K562 (cell line): ENCODE results near the gene ANO2. TPM values are rescaled to one million over a fixed set of nuclear protein-coding genes. Genes with fewer than 3 reads are reported as not detected.

Source experiments
- ATAC-seq: fragments of 200-7000 bp; cut with Tn5 transposase; 3 replicates; pipeline ENCODE4 v1.9.1; 2020; ENCODE audit warnings: moderate library complexity
- BruUV-seq: library from RNA; stranded (reverse); fragments of 400-500 nt; replicated peaks from 2 replicates; lab custom pipeline; 2021; lab: Mats Ljungman, UMichigan
- CTCF ChIA-PET: fragments of 300-600 bp; formaldehyde crosslinking; extraction: SDS; loops from one replicate; lab custom pipeline; 2021; ENCODE audit warnings: low intra/inter-chr PET ratio; lab: Yijun Ruan, JAX
- POLR2A ChIA-PET: fragments of 300-600, 350-650 bp; sonication (Branson Sonifier 250); formaldehyde crosslinking; extraction: SDS; loops from one replicate; lab custom pipeline; 2021; ENCODE audit warnings: antibody characterized with exemption, inconsistent platforms; lab: Yijun Ruan, JAX
- DNase-seq, 4 experiments: peaks; one replicate each; pipeline versions ENCODE4 v3.0.0 to v3.0.0-alpha.2; 2011 to 2018; ENCODE audit warnings: low spot score in 3 of 4, mixed read lengths in 3 of 4; ENCODE audit errors: extremely low read depth in 1 of 4
- FAIRE-seq: peaks from 2 replicates; lab custom pipeline; 2011; peaks lifted over from hg19 to GRCh38; lab: Jason Lieb, UNC
- H2AFZ ChIP-seq: 2 replicates; pipeline ENCODE4 v1.6.0; 2011; ENCODE audit warnings: low read depth, low read length, control low read depth, inconsistent platforms
- H3K27ac ChIP-seq: fragments of 200-600 bp; 3 replicates; pipeline ENCODE4 v1.8.0; 2011; ENCODE audit warnings: low read depth, mild to moderate bottlenecking, control low read depth, inconsistent platforms, low read length, moderate library complexity, mixed read lengths; ENCODE audit errors: extremely low read depth
- H3K27me3 ChIP-seq, 2 experiments: fragments of 300-600 bp in 1 of 2; 2 replicates in 1 of 2; 3 replicates in 1 of 2; pipeline versions ENCODE4 v1.6.0 to v1.8.0; 2011; ENCODE audit warnings: inconsistent platforms in 2 of 2, low read length in 2 of 2, mild to moderate bottlenecking in 1 of 2, mixed read lengths in 1 of 2, moderate library complexity in 1 of 2; ENCODE audit not compliant: control insufficient read depth in 2 of 2, insufficient read depth in 2 of 2
- H3K36me3 ChIP-seq: fragments of 300-600 bp; 3 replicates; pipeline ENCODE4 v1.8.0; 2011; ENCODE audit warnings: mild to moderate bottlenecking, low read length, inconsistent platforms; ENCODE audit not compliant: control insufficient read depth, insufficient read depth
- H3K4me1 ChIP-seq, 2 experiments: fragments of 200-600 bp in 1 of 2; replicated peaks in 1 of 2; 2 replicates in 1 of 2; 3 replicates in 1 of 2; pipeline versions ENCODE4 v1.5.1 to v1.8.0; 2011; ENCODE audit warnings: inconsistent platforms in 2 of 2, low read length in 2 of 2, mild to moderate bottlenecking in 1 of 2, mixed read lengths in 1 of 2, moderate library complexity in 1 of 2; ENCODE audit not compliant: control insufficient read depth in 2 of 2, insufficient read depth in 2 of 2
- H3K4me2 ChIP-seq: 2 replicates; pipeline ENCODE4 v1.6.1; 2011; ENCODE audit warnings: low read length, control low read depth, inconsistent platforms, mixed read lengths; ENCODE audit not compliant: insufficient read depth
- H3K4me3 ChIP-seq: fragments of 200-600 bp; sonication (generic), shearing (Covaris generic); 2 replicates; pipeline ENCODE4 v1.5.1; 2016; ENCODE audit warnings: control low read depth, inconsistent platforms
- H3K79me2 ChIP-seq: fragments of 200-600 bp; 3 replicates; pipeline ENCODE4 v1.8.0; 2011; ENCODE audit warnings: low read length, inconsistent platforms; ENCODE audit not compliant: control insufficient read depth, insufficient read depth
- H3K9ac ChIP-seq, 2 experiments: 2 replicates each; pipeline versions ENCODE4 v1.6.0 to v1.6.1; 2011; ENCODE audit warnings: low read depth in 2 of 2, low read length in 2 of 2, control low read depth in 1 of 2, inconsistent platforms in 1 of 2, mild to moderate bottlenecking in 1 of 2, mixed read lengths in 1 of 2; ENCODE audit not compliant: insufficient read depth in 1 of 2
- H3K9me1 ChIP-seq: one replicate; pipeline ENCODE4 v1.6.0; 2011; ENCODE audit warnings: inconsistent platforms, mild to moderate bottlenecking, low read length, moderate library complexity; ENCODE audit not compliant: control insufficient read depth, insufficient read depth
- H3K9me3 ChIP-seq: replicated peaks from 2 replicates; pipeline ENCODE4 v1.5.1; 2011; ENCODE audit warnings: low read depth, low read length, inconsistent platforms; ENCODE audit not compliant: control insufficient read depth, insufficient read depth
- H4K20me1 ChIP-seq: replicated peaks from 2 replicates; pipeline ENCODE4 v1.6.1; 2011; ENCODE audit warnings: low read length, inconsistent platforms, mixed read lengths; ENCODE audit not compliant: control insufficient read depth, insufficient read depth
- BMI1 ChIP-seq: fragments of 150-350 bp; IDR thresholded peaks from 2 replicates; pipeline ENCODE4 v1.6.1; 2014; ENCODE audit warnings: low read length
- CHD2 ChIP-seq: IDR thresholded peaks from 2 replicates; pipeline ENCODE4 v1.6.1; 2011; ENCODE audit warnings: low read depth, low read length
- DDX20 ChIP-seq: fragments of 450-650 bp; IDR thresholded peaks from 2 replicates; pipeline ENCODE4 v1.6.1; 2016; ENCODE audit warnings: missing genetic modification characterization, low read depth, mild to moderate bottlenecking, missing compliant biosample characterization, moderate library complexity
- EGR1 ChIP-seq: fragments of 450-650 bp; conservative IDR thresholded peaks from 2 replicates; pipeline ENCODE4 v1.6.1; 2017; ENCODE audit warnings: mild to moderate bottlenecking
- KDM1A ChIP-seq, 2 experiments: fragments of 450-650 bp; IDR thresholded peaks; 2 replicates each; pipeline ENCODE4 v1.6.1; 2016; ENCODE audit warnings: mild to moderate bottlenecking in 2 of 2
- NCOA2 ChIP-seq, 2 experiments: fragments of 450-650 bp; IDR thresholded peaks; 2 replicates each; pipeline ENCODE4 v1.6.1; 2018; ENCODE audit warnings: mild to moderate bottlenecking in 2 of 2, moderate library complexity in 1 of 2; ENCODE audit not compliant: partially characterized antibody in 2 of 2
- NR4A1 ChIP-seq, 2 experiments: fragments of 250-450 bp in 1 of 2; fragments of 450-650 bp in 1 of 2; sonication (Bioruptor Pico) in 1 of 2; IDR thresholded peaks; 2 replicates each; pipeline versions ENCODE4 v1.4.0 to v1.6.1; 2016 to 2020; ENCODE audit warnings: mild to moderate bottlenecking in 2 of 2, missing compliant biosample characterization in 1 of 2, missing genetic modification characterization in 1 of 2, moderate library complexity in 1 of 2
- PML ChIP-seq: IDR thresholded peaks from 2 replicates; pipeline ENCODE4 v1.6.1; 2012; ENCODE audit warnings: low read length, inconsistent platforms
- PTTG1 ChIP-seq: fragments of 450-650 bp; IDR thresholded peaks from 2 replicates; pipeline ENCODE4 v1.6.1; 2016; ENCODE audit warnings: low read depth, mild to moderate bottlenecking, missing genetic modification characterization, missing compliant biosample characterization
- ZNF184 ChIP-seq: sonication (generic); formaldehyde crosslinking; IDR thresholded peaks from 2 replicates; pipeline ENCODE4 v1.5.0; 2020; ENCODE audit warnings: missing genetic modification reagents
- ZNF212 ChIP-seq: fragments of 450-650 bp; formaldehyde crosslinking; IDR thresholded peaks from 2 replicates; pipeline ENCODE4 v1.4.0; 2020; ENCODE audit warnings: mild to moderate bottlenecking
- WGBS: fragments of 100-300 bp; shearing (Covaris generic); methylation state at CpG from one replicate; pipeline ENCODE4 v1.1.6; 2016; ENCODE audit warnings: low coverage, mixed read lengths; ENCODE audit not compliant: insufficient coverage; ENCODE audit errors: missing lambda C conversion rate; 5-methylcytosine and 5-hydroxymethylcytosine counted together
- in situ Hi-C: fragments of 300-500 bp; cut with MboI; formaldehyde crosslinking; loops from 4 replicates; pipeline ENCODE4 v1.15.0; 2018; ENCODE audit warnings: inconsistent platforms, mixed read lengths
- intact Hi-C: fragments of 100-400 bp; cut with micrococcal nuclease; formaldehyde crosslinking; loops from 2 replicates; pipeline ENCODE4 v1.14.2; 2022
- polyA plus RNA-seq, 8 experiments: library from polyadenylated mRNA; depleted of rRNA in 4 of 8; stranded (reverse) in 5 of 8; unstranded in 3 of 8; fragments of >200 nt; fragmentation: Nextera tagmentation in 2 of 8; fragmentation: Illumina TruSeq in 1 of 8; extraction: Ambion mirVana in 2 of 8; extraction: Trizol in 1 of 8; gene quantifications; 2 replicates each; pipeline versions ENCODE4 v1.2.1 to v1.2.3, GENCODE V29; 2011 to 2014; ENCODE audit warnings: inconsistent platforms in 1 of 8, missing spikeins in 1 of 8
- total RNA-seq, 7 experiments: library from RNA; depleted of rRNA in 6 of 7; stranded (reverse); fragments of >200 nt in 6 of 7; fragmentation: Illumina TruSeq in 2 of 7; extraction: Trizol in 2 of 7; gene quantifications; 2 replicates each; pipeline versions ENCODE4 v1.2.1 to v1.2.3, GENCODE V29; 2011 to 2021; ENCODE audit warnings: low replicate concordance in 1 of 7
- TF ChIP-seq, protein P1 (sequence below): fragments of 250-450 bp; sonication (Bioruptor Pico); IDR thresholded peaks from 2 replicates; pipeline ENCODE4 v1.6.1; 2021; ENCODE audit warnings: mild to moderate bottlenecking

Gene ANO2
- total and polyA plus RNA-seq, 9 of the 15 experiments (the other 6 are each of a cell fraction or from before 2014, with no cell fraction given) = 0.64 TPM; not detected in 8

DNA sequence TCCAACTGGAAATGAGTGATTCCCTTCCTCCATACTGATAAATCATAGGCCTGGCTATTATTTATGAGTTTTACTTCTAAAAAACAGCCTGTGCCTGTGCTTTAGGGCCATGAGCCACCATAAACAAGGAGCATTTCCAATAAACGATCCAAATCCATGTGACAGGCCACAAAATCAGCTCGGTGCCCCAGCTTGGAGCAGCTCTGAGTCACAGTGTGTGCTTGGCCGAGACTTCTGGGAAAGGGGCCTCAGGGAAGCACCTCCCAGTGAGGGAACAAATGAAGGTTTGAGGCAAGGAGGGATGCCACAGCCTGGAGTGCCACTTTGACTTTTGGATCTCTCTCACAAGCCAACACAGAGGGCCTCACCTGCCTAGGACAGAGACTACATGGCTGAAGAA is 322.8 kb downstream of the ANO2 start:
- no peak overlapping the region for H3K4me2 ChIP-seq
- no peaks in the 10 kb centered on the region for H3K9me3 ChIP-seq
- no peaks in the 10 kb centered on the region for H3K36me3 ChIP-seq
- TF ChIP-seq CHD2 (no peak), NR4A1 (CRISPR knock-in tag; IDR thresholded peaks at IDR 0.05) (no peak), NR4A1 (tag; IDR thresholded peaks at IDR 0.05) (no peak), PML (no peak), DDX20 (tag) (no peak), PTTG1 (no peak), ZNF184 (CRISPR knock-in tag) (no peak), ZNF212 (no peak), KDM1A (IDR thresholded peaks at IDR 0.05) (no peak), EGR1 (no peak), BMI1 (no peak), NCOA2 (IDR thresholded peaks at IDR 0.05; ENCODE audit: partially characterized antibody in 2 of 2) (no peak)
- TF ChIP-seq, protein P1, sequence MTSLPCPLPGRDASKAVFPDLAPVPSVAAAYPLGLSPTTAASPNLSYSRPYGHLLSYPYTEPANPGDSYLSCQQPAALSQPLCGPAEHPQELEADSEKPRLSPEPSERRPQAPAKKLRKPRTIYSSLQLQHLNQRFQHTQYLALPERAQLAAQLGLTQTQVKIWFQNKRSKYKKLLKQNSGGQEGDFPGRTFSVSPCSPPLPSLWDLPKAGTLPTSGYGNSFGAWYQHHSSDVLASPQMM (CRISPR knock-in tag) = no peak
- DNase-seq = no peak
- no peaks in the 10 kb centered on the region for H4K20me1 ChIP-seq
- intact Hi-C loops (no loop called here), in situ Hi-C loops (no loop called here)
- CTCF ChIA-PET = no interaction called here
- no peak for FAIRE-seq
- no peak overlapping the region for H2AFZ ChIP-seq
- H3K27me3 ChIP-seq = peaks cover 0 to 14% of the 10 kb centered on the region in 2 experiments; a peak in 2 of 5 replicates
- no peak for ATAC-seq
- WGBS = 0% methylated on average over 2 of the region's 3 CpGs
- no peak overlapping the region for H3K4me3 ChIP-seq
- H3K4me1 ChIP-seq = peaks cover 0 to 7% of the 10 kb centered on the region in 2 experiments; a peak in 3 of 5 replicates
- no peak overlapping the region for H3K27ac ChIP-seq
- BruUV-seq = no TSS peak
- no peaks in the 10 kb centered on the region for H3K79me2 ChIP-seq
- POLR2A ChIA-PET = interaction anchor here (1.4 kb wide), 1 partner anchor 10 kb away, joined by 4 read pairs; no protein-coding TSS in a partner anchor
- H3K9me1 ChIP-seq = no peaks in the 10 kb centered on the region
- H3K9ac ChIP-seq = no peak overlapping the region
